Measurements from ENCODE around the gene DHX16.
"Not testable (repeated sequence)": the region's sequence is repeated elsewhere in the genome, so short reads cannot be mapped to it uniquely, and the experiment has no call there.

Gene DHX16

DNA sequence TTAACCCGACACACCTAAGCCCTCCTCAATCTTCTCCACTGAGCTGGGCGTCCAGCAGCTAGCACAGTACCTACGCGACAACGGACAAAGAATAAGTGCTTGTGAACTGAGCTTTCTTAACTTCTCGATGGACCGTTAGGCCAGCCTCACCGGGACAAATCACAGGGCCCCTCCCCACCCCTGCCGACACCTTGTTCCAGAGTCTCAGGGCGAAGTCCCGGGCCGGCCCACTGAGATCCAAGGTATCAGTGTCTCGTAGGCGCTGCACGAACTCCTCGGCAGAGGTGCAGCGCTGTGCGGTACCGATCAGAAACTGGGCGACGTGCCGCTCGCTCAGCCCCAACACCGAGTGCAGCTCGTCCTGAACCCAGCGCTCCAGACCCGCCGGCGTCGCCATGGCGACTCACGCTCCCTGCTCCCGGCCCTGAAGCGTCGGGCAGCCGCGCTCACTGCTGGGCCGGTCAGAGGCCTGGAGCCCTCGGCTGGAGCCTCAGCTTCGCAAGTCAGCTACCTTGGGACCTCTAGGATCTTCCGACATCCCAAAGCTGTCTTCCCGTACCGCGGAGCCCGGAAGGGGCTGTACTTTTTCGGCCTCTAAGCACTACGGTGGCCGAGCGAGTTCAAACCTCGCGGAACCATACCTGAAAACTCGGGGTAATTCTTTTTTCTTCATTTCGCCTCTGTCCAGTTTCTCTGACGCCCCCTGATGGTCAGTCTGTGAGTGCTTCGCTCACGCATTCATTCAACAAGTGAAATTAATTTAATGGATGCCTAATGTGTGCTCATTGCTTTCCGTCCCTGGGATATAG, at the start of gene DHX16:
Gene DHX16, minus strand, starts transcription at position 562 of the 809 bp plus-strand sequence. Its CDS starts 165 bp downstream, at position 397.
- DNase-seq (ENCODE audit: low spot score) = peak; percentile 96
- TF ChIP-seq, protein P1, sequence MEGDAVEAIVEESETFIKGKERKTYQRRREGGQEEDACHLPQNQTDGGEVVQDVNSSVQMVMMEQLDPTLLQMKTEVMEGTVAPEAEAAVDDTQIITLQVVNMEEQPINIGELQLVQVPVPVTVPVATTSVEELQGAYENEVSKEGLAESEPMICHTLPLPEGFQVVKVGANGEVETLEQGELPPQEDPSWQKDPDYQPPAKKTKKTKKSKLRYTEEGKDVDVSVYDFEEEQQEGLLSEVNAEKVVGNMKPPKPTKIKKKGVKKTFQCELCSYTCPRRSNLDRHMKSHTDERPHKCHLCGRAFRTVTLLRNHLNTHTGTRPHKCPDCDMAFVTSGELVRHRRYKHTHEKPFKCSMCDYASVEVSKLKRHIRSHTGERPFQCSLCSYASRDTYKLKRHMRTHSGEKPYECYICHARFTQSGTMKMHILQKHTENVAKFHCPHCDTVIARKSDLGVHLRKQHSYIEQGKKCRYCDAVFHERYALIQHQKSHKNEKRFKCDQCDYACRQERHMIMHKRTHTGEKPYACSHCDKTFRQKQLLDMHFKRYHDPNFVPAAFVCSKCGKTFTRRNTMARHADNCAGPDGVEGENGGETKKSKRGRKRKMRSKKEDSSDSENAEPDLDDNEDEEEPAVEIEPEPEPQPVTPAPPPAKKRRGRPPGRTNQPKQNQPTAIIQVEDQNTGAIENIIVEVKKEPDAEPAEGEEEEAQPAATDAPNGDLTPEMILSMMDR (IDR thresholded peaks at IDR 0.05) = peak; percentile 82
- H3K4me3 ChIP-seq = peak within 1 kb of the TSS; percentile 89
- peak within 1 kb of the TSS; percentile 75 for H3K27ac ChIP-seq

DNA sequence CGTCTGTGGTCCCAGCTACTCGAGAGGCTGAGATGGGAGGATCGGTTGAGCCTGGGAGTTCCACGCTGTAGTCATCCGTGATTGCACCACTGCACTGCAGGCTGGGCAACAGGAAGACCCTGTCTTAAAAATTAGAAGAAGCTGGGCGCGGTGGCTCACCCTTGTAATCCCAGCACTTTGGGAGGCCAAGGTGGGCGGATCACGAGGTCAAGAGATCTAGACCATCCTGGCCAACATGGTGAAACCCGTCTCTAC, 49.1 kb upstream of the DHX16 start:
- Histone ChIP-seq H3K27ac (peak overlapping the region; percentile 92 to 95), H3K4me3 (peak overlapping the region; percentile 75)
- DNase-seq (ENCODE audit: low spot score) = not testable (repeated sequence)

DNA sequence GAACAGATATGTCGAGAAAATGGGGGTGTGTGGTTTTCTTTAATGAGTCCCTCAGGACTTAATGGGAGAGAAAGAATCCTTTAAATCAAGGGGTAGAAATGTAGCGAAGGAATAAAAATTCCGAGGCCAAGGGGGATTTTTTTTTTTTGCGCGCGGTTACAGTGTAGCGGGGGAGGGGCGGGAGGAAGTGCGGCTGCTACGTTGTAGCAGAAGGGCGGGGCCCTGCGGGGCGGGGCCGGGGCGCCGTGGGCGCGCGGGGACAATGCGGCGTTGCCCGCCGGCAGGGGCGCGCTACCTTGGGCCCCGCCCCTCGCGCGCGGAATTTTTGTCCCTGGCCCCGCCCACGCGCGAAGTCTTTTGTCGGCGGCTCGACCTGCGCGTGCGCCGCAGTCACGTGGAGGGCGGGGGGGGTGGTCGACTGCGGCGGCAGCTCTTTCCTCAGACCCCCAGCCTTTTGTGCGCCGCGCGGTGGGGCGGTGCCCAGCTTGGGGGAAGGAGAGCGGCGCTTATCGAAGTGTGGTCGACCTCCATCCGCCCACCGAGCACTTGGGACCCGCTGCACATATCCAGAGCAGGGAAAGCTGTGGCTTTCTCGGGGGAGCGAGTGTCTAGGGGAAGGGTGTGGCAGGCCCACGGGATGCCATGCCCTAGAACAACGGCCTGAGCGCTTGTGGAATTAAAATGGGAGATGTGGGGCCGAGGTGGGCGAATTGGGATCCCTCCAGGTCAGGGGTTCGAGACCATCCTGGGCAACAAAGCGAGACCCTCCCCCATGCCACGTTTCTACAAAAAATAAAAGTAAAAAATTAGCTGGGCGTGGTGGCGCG, 48.6 kb upstream of the DHX16 start:
- TF ChIP-seq, protein P1 (IDR thresholded peaks at IDR 0.05) = peak; percentile 38
- H3K27ac ChIP-seq = peak overlapping the region; percentile 92 to 95

DNA sequence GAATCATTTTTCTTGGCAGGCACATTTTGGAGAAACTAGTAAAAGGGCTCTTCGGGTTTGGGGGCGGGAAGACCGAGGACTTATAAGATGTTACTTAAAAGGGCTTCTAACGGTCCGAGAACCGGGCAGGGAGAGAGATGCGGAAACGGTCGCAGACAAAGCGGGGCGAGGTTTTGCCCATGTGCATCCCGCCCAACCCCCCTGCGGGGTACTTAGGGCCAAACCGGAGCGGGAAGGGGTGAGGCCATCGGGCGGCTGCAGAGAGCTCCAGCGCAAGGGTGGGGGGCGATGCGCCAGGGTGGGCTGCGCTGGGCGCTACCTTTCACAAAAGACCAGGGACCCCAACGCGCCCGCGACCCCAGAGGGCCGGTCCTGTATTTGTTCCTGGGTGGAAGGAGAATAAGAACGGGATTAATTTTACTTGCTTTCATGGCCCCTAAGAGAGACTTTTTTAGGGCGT, 48.0 kb upstream of the DHX16 start:
- peak; percentile 85 for DNase-seq (ENCODE audit: low spot score)
- Histone ChIP-seq H3K27ac (peak overlapping the region; percentile 92 to 95), H3K4me3 (peak overlapping the region; percentile 75)
- TF ChIP-seq, protein P1 (IDR thresholded peaks at IDR 0.05) = no peak

More for the DNA sequence above, 48.6 kb upstream of the DHX16 start:
- DNase-seq (ENCODE audit: low spot score) = peak; percentile 91
- peak overlapping the region; percentile 75 for H3K4me3 ChIP-seq

DNA sequence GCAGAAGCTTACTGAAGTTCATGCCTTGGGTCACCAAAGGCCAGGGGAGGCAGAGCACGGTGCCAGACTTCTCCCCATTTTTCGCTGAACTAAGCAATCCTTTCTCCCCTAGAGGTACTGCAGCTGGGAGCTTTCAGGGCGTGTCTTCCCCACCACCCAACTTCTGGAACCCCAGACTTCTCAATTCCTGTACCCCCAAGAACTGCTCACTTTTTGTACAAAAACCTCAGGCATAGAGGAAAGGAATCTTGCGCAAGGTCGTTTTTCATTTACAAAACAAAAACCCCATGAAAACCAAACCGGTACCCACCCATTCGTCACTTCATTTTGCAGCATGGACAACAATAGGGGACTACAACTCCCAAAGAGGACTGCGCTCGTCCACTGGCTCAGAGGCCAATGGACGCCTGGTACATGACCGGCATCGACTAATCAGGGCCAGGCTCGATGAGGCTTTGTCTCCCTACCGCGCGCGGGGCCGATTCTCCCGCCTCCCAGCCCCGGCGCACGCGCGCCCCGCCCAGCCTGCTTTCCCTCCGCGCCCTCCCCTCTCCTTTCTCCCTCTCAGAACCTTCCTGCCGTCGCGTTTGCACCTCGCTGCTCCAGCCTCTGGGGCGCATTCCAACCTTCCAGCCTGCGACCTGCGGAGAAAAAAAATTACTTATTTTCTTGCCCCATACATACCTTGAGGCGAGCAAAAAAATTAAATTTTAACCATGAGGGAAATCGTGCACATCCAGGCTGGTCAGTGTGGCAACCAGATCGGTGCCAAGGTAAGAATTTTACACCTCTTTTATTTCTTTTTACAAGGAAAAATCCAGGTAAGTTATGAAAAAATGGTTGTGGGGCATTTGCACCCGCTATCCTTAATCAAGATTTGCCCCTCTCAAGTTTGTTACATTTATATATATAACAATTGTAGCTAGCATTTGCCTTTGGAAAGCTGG, 47.3 kb upstream of the DHX16 start, which contains the start of gene TUBB:
Gene TUBB, plus strand, starts transcription at position 562 of the 947 bp plus-strand sequence. Its CDS starts 155 bp downstream, at position 717.
- peak; percentile 98 for DNase-seq (ENCODE audit: low spot score)
- H3K27ac ChIP-seq = peak within 1 kb of the TSS; percentile 92 to 95
- TF ChIP-seq, protein P1 (IDR thresholded peaks at IDR 0.05) = no peak
- peak within 1 kb of the TSS; percentile 75 for H3K4me3 ChIP-seq

DNA sequence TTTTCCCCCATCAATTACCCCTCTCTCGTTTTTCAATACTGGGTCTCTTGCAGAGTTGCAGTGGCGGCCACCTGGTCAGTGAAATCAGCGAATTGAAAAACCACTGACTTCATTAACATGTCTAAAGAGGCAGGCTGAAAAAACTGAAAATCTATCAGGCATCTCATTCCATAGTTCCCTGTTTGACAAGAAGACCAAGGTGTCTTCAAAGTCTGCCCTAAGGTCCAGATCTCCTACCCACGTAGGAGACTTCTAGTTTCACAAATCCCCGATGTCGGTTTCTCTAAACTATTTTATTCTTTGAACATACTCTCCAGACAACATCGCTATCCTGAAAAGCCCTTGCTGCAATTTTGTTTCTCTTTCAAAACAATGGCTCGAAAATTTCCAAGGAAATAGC, 46.5 kb upstream of the DHX16 start:
- DNase-seq (ENCODE audit: low spot score) = no peak
- H3K4me3 ChIP-seq = peak overlapping the region; percentile 75
- peak overlapping the region; percentile 55 to 95 for H3K27ac ChIP-seq
- TF ChIP-seq, protein P1 (IDR thresholded peaks at IDR 0.05) = no peak

DNA sequence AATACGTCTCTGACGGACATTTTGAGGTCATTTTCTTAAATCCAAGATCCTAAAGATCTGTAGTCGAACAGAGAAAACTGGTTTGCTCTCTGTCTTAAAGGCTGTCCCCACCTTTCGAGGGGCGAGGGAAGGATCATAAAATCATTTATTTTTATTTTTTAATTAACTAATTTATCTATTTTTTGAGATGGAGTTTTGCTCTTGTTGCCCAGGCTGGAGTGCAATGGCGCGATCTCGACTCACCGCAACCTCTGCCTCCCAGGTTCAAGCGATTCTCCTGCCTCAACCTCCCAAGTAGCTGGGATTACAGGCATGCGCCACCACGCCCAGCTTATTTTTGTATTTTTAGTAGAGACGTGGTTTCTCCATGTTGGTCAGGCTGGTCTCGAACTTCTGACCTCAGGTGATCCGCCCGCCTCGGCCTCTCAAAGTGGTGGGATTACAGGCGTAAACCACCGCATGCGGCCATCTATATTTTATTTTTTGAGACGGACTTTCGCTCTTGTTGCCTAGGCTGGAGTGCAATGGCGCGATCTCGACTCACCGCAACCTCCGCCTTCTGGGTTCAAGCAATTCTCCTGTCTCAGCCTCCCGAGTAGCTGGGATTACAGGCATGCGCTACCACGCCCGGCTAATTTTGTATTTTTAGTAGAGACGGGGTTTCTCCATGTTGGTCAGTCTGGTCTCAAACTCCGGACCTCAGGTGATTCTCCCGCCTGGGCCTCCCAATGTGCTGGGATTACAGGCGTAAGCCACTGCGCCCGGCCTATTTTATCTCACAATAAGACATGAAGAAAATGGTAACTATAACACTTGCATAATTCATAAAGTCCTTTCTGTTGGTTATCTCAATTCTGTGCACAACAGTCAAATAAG, 45.3 kb upstream of the DHX16 start:
- Histone ChIP-seq H3K4me3 (peak overlapping the region; percentile 85), H3K27ac (peak overlapping the region; percentile 76 to 95)
- not testable (repeated sequence) for DNase-seq (ENCODE audit: low spot score)

Data from coronary artery (tissue), 2 donors.